Measurements from ENCODE around the gene ZDHHC6.

The ZDHHC6 gene

GRCh38 chr10:112461029-112461887, 14.5 kb upstream of the ZDHHC6 start:
- DNase-seq (ENCODE audit: low read depth), result peak; percentile 79
- TF ChIP-seq, protein P1, sequence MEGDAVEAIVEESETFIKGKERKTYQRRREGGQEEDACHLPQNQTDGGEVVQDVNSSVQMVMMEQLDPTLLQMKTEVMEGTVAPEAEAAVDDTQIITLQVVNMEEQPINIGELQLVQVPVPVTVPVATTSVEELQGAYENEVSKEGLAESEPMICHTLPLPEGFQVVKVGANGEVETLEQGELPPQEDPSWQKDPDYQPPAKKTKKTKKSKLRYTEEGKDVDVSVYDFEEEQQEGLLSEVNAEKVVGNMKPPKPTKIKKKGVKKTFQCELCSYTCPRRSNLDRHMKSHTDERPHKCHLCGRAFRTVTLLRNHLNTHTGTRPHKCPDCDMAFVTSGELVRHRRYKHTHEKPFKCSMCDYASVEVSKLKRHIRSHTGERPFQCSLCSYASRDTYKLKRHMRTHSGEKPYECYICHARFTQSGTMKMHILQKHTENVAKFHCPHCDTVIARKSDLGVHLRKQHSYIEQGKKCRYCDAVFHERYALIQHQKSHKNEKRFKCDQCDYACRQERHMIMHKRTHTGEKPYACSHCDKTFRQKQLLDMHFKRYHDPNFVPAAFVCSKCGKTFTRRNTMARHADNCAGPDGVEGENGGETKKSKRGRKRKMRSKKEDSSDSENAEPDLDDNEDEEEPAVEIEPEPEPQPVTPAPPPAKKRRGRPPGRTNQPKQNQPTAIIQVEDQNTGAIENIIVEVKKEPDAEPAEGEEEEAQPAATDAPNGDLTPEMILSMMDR (IDR thresholded peaks at IDR 0.05; ENCODE audit: insufficient read depth, low read depth, low read length, missing control alignments), result no peak
- H3K4me3 ChIP-seq (ENCODE audit: low read length), result no peak overlapping the region

- TF ChIP-seq, protein P1 (IDR thresholded peaks at IDR 0.05; ENCODE audit: insufficient read depth, low read depth, low read length, missing control alignments), result no peak
- no peak overlapping the region for H3K4me3 ChIP-seq (ENCODE audit: low read length)
- DNase-seq (ENCODE audit: low read depth), result no peak
Measured at GRCh38 chr10:112460366-112460765, 13.7 kb upstream of the ZDHHC6 start.

DNA sequence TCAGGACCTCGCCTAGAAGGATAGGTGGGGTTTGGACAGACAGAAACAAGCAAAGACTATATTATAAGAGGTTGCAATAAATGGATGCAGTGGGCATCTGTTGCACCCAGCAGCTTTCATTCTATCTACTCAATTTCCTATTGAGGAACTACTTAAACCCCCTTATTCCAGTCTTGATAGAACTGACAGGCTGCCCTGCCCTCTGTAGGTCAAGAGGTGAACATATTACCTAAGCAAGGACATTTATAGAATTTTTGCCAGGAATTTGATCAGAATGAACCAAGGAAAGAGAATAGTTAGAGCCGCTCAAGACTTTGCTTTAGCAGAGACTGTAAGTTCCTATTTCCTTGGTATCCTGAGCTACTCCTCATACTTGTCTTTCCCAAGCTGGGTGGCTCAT, 9.8 kb upstream of the ZDHHC6 start:
- DNase-seq (ENCODE audit: low read depth), result no peak
- H3K4me3 ChIP-seq (ENCODE audit: low read length), result no peak overlapping the region
- TF ChIP-seq, protein P1 (IDR thresholded peaks at IDR 0.05; ENCODE audit: insufficient read depth, low read depth, low read length, missing control alignments), result no peak

GRCh38 chr10:112454910-112455779, 8.4 kb upstream of the ZDHHC6 start:
- H3K4me3 ChIP-seq (ENCODE audit: low read length), result no peak overlapping the region
- TF ChIP-seq, protein P1 (IDR thresholded peaks at IDR 0.05; ENCODE audit: insufficient read depth, low read depth, low read length, missing control alignments), result no peak
- DNase-seq (ENCODE audit: low read depth), result no peak

GRCh38 chr10:112448888-112449287, 2.2 kb upstream of the ZDHHC6 start:
- DNase-seq (ENCODE audit: low read depth), result no peak
- no peak overlapping the region for H3K4me3 ChIP-seq (ENCODE audit: low read length)
- TF ChIP-seq, protein P1 (IDR thresholded peaks at IDR 0.05; ENCODE audit: insufficient read depth, low read depth, low read length, missing control alignments), result no peak

DNA sequence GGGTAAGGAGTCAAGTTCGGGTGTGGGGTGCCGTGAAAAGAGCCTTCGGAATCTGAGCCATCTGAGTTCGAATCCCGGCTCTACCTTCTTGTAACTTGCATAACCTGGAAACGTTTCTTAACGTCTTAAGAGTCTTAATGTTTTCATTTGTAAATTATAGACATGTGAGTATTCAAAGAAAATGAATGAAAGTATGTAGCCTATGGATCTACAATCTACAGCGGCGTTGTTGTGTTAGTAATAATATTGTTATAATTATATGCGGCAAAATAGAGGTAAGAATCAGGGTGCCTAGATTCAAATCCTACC, 860 bp upstream of the ZDHHC6 start:
- TF ChIP-seq, protein P1 (IDR thresholded peaks at IDR 0.05; ENCODE audit: insufficient read depth, low read depth, low read length, missing control alignments), result no peak
- DNase-seq (ENCODE audit: low read depth), result no peak
- H3K4me3 ChIP-seq (ENCODE audit: low read length), result peak overlapping the region; percentile 97

Measured in epithelial cell of esophagus (primary cell).